ENCODE data around the gene RTP5.

DNA sequence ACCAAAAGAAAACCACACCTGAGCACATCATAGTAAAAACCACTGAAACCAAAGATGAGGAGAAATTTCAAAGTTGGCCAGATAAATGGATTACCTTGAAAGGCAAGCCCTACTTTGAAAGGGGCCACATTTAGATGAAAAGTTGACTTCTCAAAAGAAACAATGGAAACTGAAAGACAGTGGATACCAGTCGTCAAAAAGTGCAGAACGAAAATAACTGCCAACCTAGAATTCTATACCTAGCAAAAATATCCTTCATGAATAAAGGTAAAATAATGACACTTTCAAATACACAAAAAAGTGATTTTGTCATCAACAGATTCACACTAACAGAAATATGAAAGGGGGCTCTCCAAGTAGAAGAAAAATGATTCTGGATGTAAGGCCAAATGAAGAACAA lies 42.1 kb upstream of the RTP5 start:
- TF ChIP-seq POLR2A (IDR thresholded peaks at IDR 0.05; ENCODE audit: low read depth, low read length) (no peak), CTCF (IDR thresholded peaks at IDR 0.05; ENCODE audit: extremely low read depth in 1 of 2, insufficient read depth in 1 of 2, low read depth in 1 of 2, low read length in 2 of 2) (no peak), GATA2 (IDR thresholded peaks at IDR 0.05; ENCODE audit: insufficient read depth, insufficient read length, low read depth, low read length) (no peak)
